Liver (tissue), 9 donors: Measurements from ENCODE around the gene SEMA4G. TPM values are rescaled to one million over a fixed set of nuclear protein-coding genes. Genes with fewer than 3 reads are reported as not detected.
A peak's percentile ranks its signal among the peaks of the same experiment; 100 is the strongest.

Source experiments
- DNase-seq: peaks from one replicate; pipeline ENCODE4 v3.0.0-alpha.2; 2017; ENCODE audit warnings: low spot score
- H3K27ac ChIP-seq, 2 donors: one replicate each; pipeline ENCODE4 v1.7.0; 2013; ENCODE audit warnings: inconsistent platforms in 2 of 2, low read length in 2 of 2, control low read depth in 1 of 2, low read depth in 1 of 2, mild to moderate bottlenecking in 1 of 2
- H3K27me3 ChIP-seq, 4 donors: one replicate each; pipeline versions ENCODE4 v1.6.1 to v1.7.0; 2013; ENCODE audit warnings: low read length in 3 of 4, inconsistent platforms in 1 of 4, mild to moderate bottlenecking in 1 of 4, moderate library complexity in 1 of 4; ENCODE audit not compliant: control insufficient read depth in 4 of 4, insufficient read depth in 4 of 4
- H3K36me3 ChIP-seq, 4 donors: one replicate each; pipeline versions ENCODE4 v1.6.1 to v1.7.0; 2013; ENCODE audit warnings: low read length in 3 of 4, mild to moderate bottlenecking in 3 of 4, low read depth in 1 of 4, moderate library complexity in 1 of 4; ENCODE audit not compliant: control insufficient read depth in 4 of 4, insufficient read depth in 3 of 4
- H3K4me1 ChIP-seq, 4 donors: one replicate each; pipeline versions ENCODE4 v1.6.1 to v1.7.0; 2013; ENCODE audit warnings: low read length in 3 of 4, mild to moderate bottlenecking in 3 of 4, moderate library complexity in 1 of 4; ENCODE audit not compliant: control insufficient read depth in 4 of 4, insufficient read depth in 4 of 4
- H3K4me3 ChIP-seq, 3 donors: one replicate each; pipeline versions ENCODE4 v1.6.1 to v1.7.0; 2013; ENCODE audit warnings: low read length in 3 of 3, control low read depth in 1 of 3, low read depth in 1 of 3, mild to moderate bottlenecking in 1 of 3
- H3K9ac ChIP-seq, 2 donors: one replicate each; pipeline ENCODE4 v1.7.0; 2013; ENCODE audit warnings: low read length in 2 of 2, mild to moderate bottlenecking in 2 of 2, moderate library complexity in 2 of 2, control low read depth in 1 of 2, low read depth in 1 of 2
- H3K9me3 ChIP-seq, 4 donors: one replicate each; pipeline versions ENCODE4 v1.6.1 to v1.7.0; 2013; ENCODE audit warnings: low read length in 3 of 4; ENCODE audit not compliant: control insufficient read depth in 4 of 4
- EGR1 ChIP-seq, 2 donors: IDR thresholded peaks; 2 replicates each; pipeline ENCODE4 v1.6.1; 2016 to 2018; ENCODE audit warnings: antibody characterized with exemption in 2 of 2, low read depth in 2 of 2
- FOXA1 ChIP-seq: IDR thresholded peaks from 2 replicates; pipeline ENCODE4 v1.6.1; 2016; ENCODE audit warnings: antibody characterized with exemption
- GABPA ChIP-seq, 2 donors: IDR thresholded peaks in 1 of 2; conservative IDR thresholded peaks in 1 of 2; 2 replicates each; pipeline ENCODE4 v1.6.1; 2016; ENCODE audit warnings: antibody characterized with exemption in 2 of 2, mild to moderate bottlenecking in 1 of 2, moderate library complexity in 1 of 2
- HNF4A ChIP-seq, 2 donors: conservative IDR thresholded peaks; 2 replicates each; pipeline ENCODE4 v1.6.1; 2016; ENCODE audit warnings: antibody characterized with exemption in 2 of 2, mild to moderate bottlenecking in 2 of 2
- HNF4G ChIP-seq: IDR thresholded peaks from 2 replicates; pipeline ENCODE4 v1.6.1; 2016; ENCODE audit warnings: antibody characterized with exemption
- JUND ChIP-seq, 2 donors: IDR thresholded peaks; 2 replicates each; pipeline ENCODE4 v1.6.1; 2016; ENCODE audit warnings: antibody characterized with exemption in 2 of 2
- NR2F2 ChIP-seq: IDR thresholded peaks from 2 replicates; pipeline ENCODE4 v1.6.1; 2016; ENCODE audit warnings: antibody characterized with exemption
- RAD21 ChIP-seq, 2 donors: IDR thresholded peaks; 2 replicates each; pipeline ENCODE4 v1.6.1; 2016; ENCODE audit warnings: antibody characterized with exemption in 2 of 2, mild to moderate bottlenecking in 2 of 2
- REST ChIP-seq: IDR thresholded peaks from 2 replicates; pipeline ENCODE4 v1.6.1; 2016; ENCODE audit warnings: antibody characterized with exemption, mild to moderate bottlenecking
- RXRA ChIP-seq, 2 donors: IDR thresholded peaks; 2 replicates each; pipeline ENCODE4 v1.6.1; 2017 to 2018; ENCODE audit warnings: antibody characterized with exemption in 2 of 2, mild to moderate bottlenecking in 1 of 2
- SP1 ChIP-seq: IDR thresholded peaks from 2 replicates; pipeline ENCODE4 v1.6.1; 2018; ENCODE audit warnings: antibody characterized with exemption, mild to moderate bottlenecking
- YY1 ChIP-seq: IDR thresholded peaks from 2 replicates; pipeline ENCODE4 v1.6.1; 2016; ENCODE audit warnings: antibody characterized with exemption, mild to moderate bottlenecking
- ZBTB33 ChIP-seq: IDR thresholded peaks from 2 replicates; pipeline ENCODE4 v1.6.1; 2016; ENCODE audit warnings: antibody characterized with exemption
- WGBS: extraction: QIAGEN DNeasy Blood & Tissue Kit; methylation state at CpG from one replicate; pipeline ENCODE4 v1.1.7; 2013; 5-methylcytosine and 5-hydroxymethylcytosine counted together
- polyA plus RNA-seq, 2 donors: library from polyadenylated mRNA; stranded (reverse) in 1 of 2; unstranded in 1 of 2; fragments of 200-250 nt in 1 of 2; fragments of >200 nt in 1 of 2; fragmentation: Nextera tagmentation in 1 of 2; extraction: Ambion mirVana in 1 of 2; gene quantifications; one replicate each; pipeline versions ENCODE4 v1.2.1 to v1.2.3, GENCODE V29; 2013 to 2015
- total RNA-seq, 2 donors: library from RNA; depleted of rRNA; stranded (reverse); fragments of >200 nt; gene quantifications; one replicate each; pipeline ENCODE4 v1.2.3, GENCODE V29; 2014
- TF ChIP-seq, protein P1 (sequence below): fragments of 150-350 bp; IDR thresholded peaks from 2 replicates; pipeline ENCODE4 v1.5.1; 2017; ENCODE audit warnings: improper control_type of control experiment, low read depth, low read length; ENCODE audit not compliant: missing input control
- TF ChIP-seq, protein P2 (sequence below): IDR thresholded peaks from 2 replicates; pipeline ENCODE4 v1.6.1; 2016; ENCODE audit warnings: antibody characterized with exemption
- TF ChIP-seq, protein P3 (sequence below): IDR thresholded peaks from 2 replicates; pipeline ENCODE4 v1.6.1; 2016; ENCODE audit warnings: antibody characterized with exemption
- donor health status: healthy.
- donor health status: healthy.
- donor health status: healthy.
- donor health status: healthy.
- donor health status: healthy.

The SEMA4G gene
- total and polyA plus RNA-seq, 4 donors, result 13.9 to 56.0 (median 30.2) TPM

- Histone ChIP-seq H3K4me3 (peak overlapping the region; percentile 56 to 71 (median 68)), H3K9me3 (no peaks in the 10 kb centered on the region), H3K27ac (peak overlapping the region; percentile 94), H3K9ac (peak overlapping the region; percentile 54 to 57), H3K4me1 (peaks cover 0 to 30% (median 17%) of the 10 kb centered on the region in 4 donors), H3K36me3 (peaks cover 0 to 3% (median under 1%) of the 10 kb centered on the region in 4 donors), H3K27me3 (no peaks in the 10 kb centered on the region)
- DNase-seq, result peak; percentile 81
- no peak for TF ChIP-seq YY1
- TF ChIP-seq RAD21 (IDR thresholded peaks at IDR 0.05), result peak; percentile 38 to 63
- TF ChIP-seq, protein P1, sequence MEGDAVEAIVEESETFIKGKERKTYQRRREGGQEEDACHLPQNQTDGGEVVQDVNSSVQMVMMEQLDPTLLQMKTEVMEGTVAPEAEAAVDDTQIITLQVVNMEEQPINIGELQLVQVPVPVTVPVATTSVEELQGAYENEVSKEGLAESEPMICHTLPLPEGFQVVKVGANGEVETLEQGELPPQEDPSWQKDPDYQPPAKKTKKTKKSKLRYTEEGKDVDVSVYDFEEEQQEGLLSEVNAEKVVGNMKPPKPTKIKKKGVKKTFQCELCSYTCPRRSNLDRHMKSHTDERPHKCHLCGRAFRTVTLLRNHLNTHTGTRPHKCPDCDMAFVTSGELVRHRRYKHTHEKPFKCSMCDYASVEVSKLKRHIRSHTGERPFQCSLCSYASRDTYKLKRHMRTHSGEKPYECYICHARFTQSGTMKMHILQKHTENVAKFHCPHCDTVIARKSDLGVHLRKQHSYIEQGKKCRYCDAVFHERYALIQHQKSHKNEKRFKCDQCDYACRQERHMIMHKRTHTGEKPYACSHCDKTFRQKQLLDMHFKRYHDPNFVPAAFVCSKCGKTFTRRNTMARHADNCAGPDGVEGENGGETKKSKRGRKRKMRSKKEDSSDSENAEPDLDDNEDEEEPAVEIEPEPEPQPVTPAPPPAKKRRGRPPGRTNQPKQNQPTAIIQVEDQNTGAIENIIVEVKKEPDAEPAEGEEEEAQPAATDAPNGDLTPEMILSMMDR, result peak; percentile 74
- under 1% methylated on average over 83 of the region's 83 CpGs for WGBS
Observed at GRCh38 chr10:100998991-100999741, 29.9 kb downstream of the SEMA4G start.

- Histone ChIP-seq H3K27ac (peak within 1 kb of the TSS; percentile 94), H3K4me1 (peaks cover 0 to 30% (median 17%) of the 10 kb centered on the region in 4 donors), H3K9ac (peak within 1 kb of the TSS; percentile 57 to 72), H3K9me3 (no peaks in the 10 kb centered on the region), H3K27me3 (no peaks in the 10 kb centered on the region), H3K36me3 (peaks cover 0 to 3% (median under 1%) of the 10 kb centered on the region in 4 donors), H3K4me3 (peak within 1 kb of the TSS; percentile 56 to 71 (median 68))
- TF ChIP-seq, protein P2, sequence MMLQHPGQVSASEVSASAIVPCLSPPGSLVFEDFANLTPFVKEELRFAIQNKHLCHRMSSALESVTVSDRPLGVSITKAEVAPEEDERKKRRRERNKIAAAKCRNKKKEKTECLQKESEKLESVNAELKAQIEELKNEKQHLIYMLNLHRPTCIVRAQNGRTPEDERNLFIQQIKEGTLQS, result no peak
- TF ChIP-seq YY1 (no peak), REST (no peak), EGR1 (IDR thresholded peaks at IDR 0.05; ENCODE audit: low read depth in 2 of 2) (no peak), FOXA1 (no peak), RAD21 (IDR thresholded peaks at IDR 0.05) (no peak), JUND (IDR thresholded peaks at IDR 0.05) (no peak), HNF4A (conservative IDR thresholded peaks at IDR 0.05) (no peak), NR2F2 (no peak), GABPA (IDR thresholded peaks at IDR 0.05 in 1 of 2, conservative IDR thresholded peaks at IDR 0.05 in 1 of 2) (no peak), HNF4G (no peak), SP1 (no peak), RXRA (IDR thresholded peaks at IDR 0.05) (no peak), ZBTB33 (no peak)
- TF ChIP-seq, protein P3, sequence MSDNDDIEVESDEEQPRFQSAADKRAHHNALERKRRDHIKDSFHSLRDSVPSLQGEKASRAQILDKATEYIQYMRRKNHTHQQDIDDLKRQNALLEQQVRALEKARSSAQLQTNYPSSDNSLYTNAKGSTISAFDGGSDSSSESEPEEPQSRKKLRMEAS, result no peak
- TF ChIP-seq, protein P1, result no peak
- WGBS, result 3% methylated on average over 44 of the region's 44 CpGs
- DNase-seq, result no peak
Observed at GRCh38 chr10:100999742-101000126, 30.4 kb downstream of the SEMA4G start, which contains the start of gene LZTS2. Gene LZTS2 (plus strand): TSS chr10:100999808. CDS start chr10:101002539, 2,731 bp downstream.
